HUES6 (cell line): ENCODE data around the gene MYO3B.
"Not testable (repeated sequence)": the region's sequence is repeated elsewhere in the genome, so short reads cannot be mapped to it uniquely, and the experiment has no call there.

Source experiments
- H3K27ac ChIP-seq: 2 replicates; pipeline ENCODE4 v1.7.0; 2013; ENCODE audit warnings: low read depth, mild to moderate bottlenecking, low read length, inconsistent platforms
- H3K27me3 ChIP-seq: 2 replicates; pipeline ENCODE4 v1.6.1; 2013; ENCODE audit warnings: low read length; ENCODE audit not compliant: control insufficient read depth, insufficient read depth
- H3K36me3 ChIP-seq: 2 replicates; pipeline ENCODE4 v1.6.1; 2013; ENCODE audit warnings: low read length; ENCODE audit not compliant: control insufficient read depth, insufficient read depth
- H3K4me1 ChIP-seq: 2 replicates; pipeline ENCODE4 v1.6.1; 2013; ENCODE audit warnings: low read length; ENCODE audit not compliant: control insufficient read depth, insufficient read depth
- H3K4me3 ChIP-seq: 2 replicates; pipeline ENCODE4 v1.5.1; 2013; ENCODE audit warnings: low read depth, low read length
- H3K9ac ChIP-seq: one replicate; pipeline ENCODE4 v1.6.1; 2013; ENCODE audit warnings: mild to moderate bottlenecking, low read length
- H3K9me3 ChIP-seq: 2 replicates; pipeline ENCODE4 v1.6.1; 2013; ENCODE audit warnings: low read depth, low read length; ENCODE audit not compliant: control insufficient read depth, insufficient read depth

MYO3B gene

DNA sequence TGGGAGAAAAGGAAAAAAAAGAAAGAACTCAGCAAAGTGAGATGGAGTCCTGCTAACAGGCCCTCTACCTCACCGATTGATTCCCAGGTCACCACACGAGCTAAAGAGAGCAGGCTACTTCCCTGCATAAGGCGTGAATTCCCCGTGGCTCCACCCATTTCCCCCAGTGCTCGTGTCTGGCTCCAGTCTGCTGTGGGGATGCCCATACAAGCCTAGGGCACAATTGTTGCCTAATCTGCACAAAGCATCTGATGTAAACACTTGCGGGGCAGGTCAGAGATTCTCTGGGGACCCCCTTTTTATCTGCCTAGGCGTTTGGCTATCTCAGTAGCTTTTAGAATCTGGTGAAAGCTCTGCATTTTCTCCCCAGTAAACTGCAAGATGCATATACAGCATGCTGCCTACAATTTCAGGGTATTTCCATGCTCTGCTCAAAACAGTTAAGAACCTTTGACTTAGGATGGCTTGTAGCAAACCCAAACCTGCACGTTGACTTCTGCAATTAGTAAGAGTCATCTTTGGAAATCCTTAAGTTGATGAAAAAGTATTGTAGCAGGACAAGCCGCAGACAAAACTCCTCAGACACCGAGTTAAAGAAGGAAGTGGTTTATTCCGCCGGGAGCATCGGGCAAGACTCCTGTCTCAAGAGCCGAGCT, 34.8 kb downstream of the MYO3B start:
- peaks cover 53% of the 10 kb centered on the region for H3K4me1 ChIP-seq
- H3K4me3 ChIP-seq, result no peak overlapping the region
- H3K27me3 ChIP-seq, result no peaks in the 10 kb centered on the region
- peaks cover 4% of the 10 kb centered on the region; the same call in 1 of the 2 replicates for H3K36me3 ChIP-seq
- H3K9me3 ChIP-seq, result peaks cover 20% of the 10 kb centered on the region
- H3K9ac ChIP-seq, result peak overlapping the region; percentile 48
- peak overlapping the region; percentile 62; the same call in 1 of the 2 replicates for H3K27ac ChIP-seq

DNA sequence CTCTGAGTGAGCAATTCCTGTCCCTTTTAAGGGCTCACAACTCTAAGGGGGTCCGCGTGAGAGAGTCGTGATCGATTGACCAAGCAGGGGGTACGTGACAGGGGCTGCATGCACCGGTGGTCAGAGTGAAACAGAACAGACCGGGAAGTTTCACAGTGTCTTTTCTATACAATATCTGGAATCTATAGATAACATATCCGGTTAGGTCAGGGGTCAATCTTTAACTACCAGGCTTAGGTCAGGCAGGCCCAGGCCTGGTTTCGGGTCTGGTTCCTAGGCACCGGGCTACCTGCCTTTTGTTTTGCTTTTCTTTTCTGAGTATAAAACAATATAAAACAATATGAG, 35.3 kb downstream of the MYO3B start:
- Histone ChIP-seq H3K9ac (peak overlapping the region; percentile 48), H3K9me3 (peaks cover 15% of the 10 kb centered on the region; the same call in 1 of the 2 replicates), H3K4me1 (peaks cover 53% of the 10 kb centered on the region), H3K27ac (peak overlapping the region; percentile 62; the same call in 1 of the 2 replicates)
- not testable (repeated sequence) for H3K36me3 ChIP-seq, H3K4me3 ChIP-seq, H3K27me3 ChIP-seq

DNA sequence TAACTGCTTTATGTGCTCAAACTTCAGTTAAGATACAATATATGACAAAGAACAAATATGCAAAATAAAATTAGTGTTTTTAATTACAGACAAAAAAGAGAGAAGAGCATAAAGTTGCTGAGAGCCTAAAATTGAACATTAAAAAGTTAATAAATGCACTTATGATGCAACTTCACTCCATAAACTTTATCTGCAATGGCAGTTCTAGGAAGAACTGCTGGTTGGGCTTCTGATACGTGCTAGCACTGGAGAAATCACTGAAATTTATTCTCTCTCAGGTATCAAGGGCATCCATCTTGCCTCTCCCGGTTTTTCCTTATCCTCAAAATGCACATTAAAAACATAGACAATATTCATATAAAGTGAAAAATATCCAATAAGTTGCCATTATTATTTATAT, 35.7 kb downstream of the MYO3B start:
- Histone ChIP-seq H3K27ac (peak overlapping the region; percentile 62; the same call in 1 of the 2 replicates), H3K36me3 (no peaks in the 10 kb centered on the region), H3K4me3 (no peak overlapping the region), H3K9me3 (peaks cover 12% of the 10 kb centered on the region; the same call in 1 of the 2 replicates), H3K27me3 (no peaks in the 10 kb centered on the region), H3K9ac (no peak overlapping the region), H3K4me1 (peaks cover 53% of the 10 kb centered on the region)

DNA sequence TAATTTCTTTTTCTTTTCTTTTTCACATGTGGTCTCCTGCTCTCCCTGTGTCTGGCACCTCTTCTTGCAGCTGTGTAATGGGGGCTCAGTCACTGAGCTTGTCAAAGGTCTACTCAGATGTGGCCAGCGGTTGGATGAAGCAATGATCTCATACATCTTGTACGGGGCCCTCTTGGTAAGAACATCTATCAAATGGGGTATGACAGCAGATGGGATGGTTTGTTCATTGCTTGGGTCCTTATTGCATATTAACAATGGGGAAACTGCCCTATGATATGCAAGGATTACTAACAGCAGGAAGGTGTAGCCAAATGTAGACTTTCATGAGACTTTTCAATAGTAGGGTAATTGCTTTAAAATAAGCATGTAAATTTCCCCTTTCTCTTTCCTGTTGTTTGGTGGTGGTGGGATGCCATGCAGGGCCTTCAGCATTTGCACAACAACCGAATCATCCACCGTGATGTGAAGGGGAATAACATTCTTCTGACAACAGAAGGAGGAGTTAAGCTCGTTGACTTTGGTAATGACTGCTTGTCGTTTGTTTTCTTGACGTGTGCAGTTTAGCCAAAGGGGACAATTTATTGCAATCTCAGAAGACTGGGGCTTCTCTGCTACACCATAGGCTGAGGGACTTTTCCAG, 36.5 kb downstream of the MYO3B start:
- Histone ChIP-seq H3K27me3 (no peaks in the 10 kb centered on the region), H3K36me3 (no peaks in the 10 kb centered on the region), H3K9ac (peak overlapping the region; percentile 66), H3K27ac (peak overlapping the region; percentile 97), H3K4me3 (peak overlapping the region; percentile 13), H3K9me3 (peaks cover 4% of the 10 kb centered on the region; the same call in 1 of the 2 replicates), H3K4me1 (peaks cover 53% of the 10 kb centered on the region)

GRCh38 chr2:170215021-170215420, 37.1 kb downstream of the MYO3B start:
- H3K27ac ChIP-seq, result peak overlapping the region; percentile 97
- peaks cover 53% of the 10 kb centered on the region for H3K4me1 ChIP-seq
- peak overlapping the region; percentile 66 for H3K9ac ChIP-seq
- H3K36me3 ChIP-seq, result no peaks in the 10 kb centered on the region
- no peaks in the 10 kb centered on the region for H3K27me3 ChIP-seq
- H3K9me3 ChIP-seq, result peaks cover 3% of the 10 kb centered on the region; the same call in 1 of the 2 replicates
- peak overlapping the region; percentile 4; the same call in 1 of the 2 replicates for H3K4me3 ChIP-seq

DNA sequence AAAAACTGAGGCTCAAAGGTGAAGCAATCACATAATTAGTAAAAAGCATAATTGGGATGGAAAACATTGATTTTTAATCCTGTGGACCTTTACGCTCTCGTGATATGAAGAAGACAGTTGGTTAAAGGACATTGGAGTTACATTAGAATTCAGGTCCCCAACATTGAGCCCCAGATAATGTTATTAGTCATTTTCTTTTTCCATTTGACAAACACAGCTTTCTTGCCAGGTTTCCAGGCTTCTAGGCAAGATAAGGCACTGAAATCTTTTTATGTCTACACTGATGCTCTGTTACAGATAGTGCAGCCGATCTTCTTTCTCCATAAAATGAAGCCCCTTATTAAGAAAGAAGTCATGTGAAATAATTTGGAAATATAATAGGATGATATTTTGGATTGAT, 38.5 kb downstream of the MYO3B start:
- H3K27ac ChIP-seq, result peak overlapping the region; percentile 97
- no peaks in the 10 kb centered on the region for H3K9me3 ChIP-seq
- no peak overlapping the region for H3K9ac ChIP-seq
- H3K4me1 ChIP-seq, result peaks cover 55% of the 10 kb centered on the region
- no peak overlapping the region for H3K4me3 ChIP-seq
- no peaks in the 10 kb centered on the region for H3K36me3 ChIP-seq
- H3K27me3 ChIP-seq, result no peaks in the 10 kb centered on the region

GRCh38 chr2:170216981-170217380, 39.0 kb downstream of the MYO3B start:
- Histone ChIP-seq H3K4me1 (peaks cover 60% of the 10 kb centered on the region), H3K27ac (peak overlapping the region; percentile 97; the same call in 1 of the 2 replicates), H3K9me3 (no peaks in the 10 kb centered on the region), H3K27me3 (no peaks in the 10 kb centered on the region), H3K9ac (no peak overlapping the region), H3K4me3 (no peak overlapping the region), H3K36me3 (no peaks in the 10 kb centered on the region)

DNA sequence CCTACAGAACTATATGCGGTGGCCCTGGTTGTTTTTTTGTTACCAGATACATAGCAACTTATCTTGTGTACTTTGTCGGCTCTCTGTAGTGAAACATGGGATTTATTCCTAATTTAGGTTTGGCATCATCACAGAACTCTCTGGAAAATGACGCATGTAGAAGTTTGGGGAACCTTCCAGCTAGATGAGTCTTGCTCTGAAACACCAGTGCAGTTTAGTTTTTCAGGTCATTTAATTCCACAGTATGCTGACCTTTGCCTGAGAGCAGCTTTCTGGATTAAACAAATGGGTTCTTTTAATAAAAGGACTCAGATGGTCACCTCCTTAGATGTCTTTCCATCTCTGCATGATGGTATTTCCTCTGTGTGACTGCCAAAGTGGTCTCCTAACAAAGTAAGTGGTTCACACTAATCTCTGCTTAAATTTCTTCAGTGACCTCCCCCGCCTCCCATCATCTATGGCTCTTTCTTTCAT, 39.9 kb downstream of the MYO3B start:
- no peaks in the 10 kb centered on the region for H3K27me3 ChIP-seq
- no peaks in the 10 kb centered on the region for H3K9me3 ChIP-seq
- peaks cover 62% of the 10 kb centered on the region for H3K4me1 ChIP-seq
- no peak overlapping the region; the same call in 1 of the 2 replicates for H3K27ac ChIP-seq
- no peak overlapping the region for H3K4me3 ChIP-seq
- H3K36me3 ChIP-seq, result no peaks in the 10 kb centered on the region
- H3K9ac ChIP-seq, result no peak overlapping the region

GRCh38 chr2:170218456-170218855, 40.5 kb downstream of the MYO3B start:
- Histone ChIP-seq H3K36me3 (no peaks in the 10 kb centered on the region), H3K4me1 (peaks cover 57% of the 10 kb centered on the region), H3K4me3 (no peak overlapping the region), H3K9ac (no peak overlapping the region), H3K9me3 (no peaks in the 10 kb centered on the region), H3K27ac (no peak overlapping the region), H3K27me3 (no peaks in the 10 kb centered on the region)

- no peaks in the 10 kb centered on the region for H3K9me3 ChIP-seq
- no peaks in the 10 kb centered on the region for H3K36me3 ChIP-seq
- H3K27me3 ChIP-seq, result no peaks in the 10 kb centered on the region
- no peak overlapping the region for H3K27ac ChIP-seq
- no peak overlapping the region for H3K4me3 ChIP-seq
- no peak overlapping the region for H3K9ac ChIP-seq
- peaks cover 52% of the 10 kb centered on the region for H3K4me1 ChIP-seq
Observed at GRCh38 chr2:170218931-170219330, 41.0 kb downstream of the MYO3B start.
